Panc1 (cell line): ENCODE data around the gene BEST3.

ENCODE experiments used
- CTCF ChIP-seq: fragments of 450-650 bp; IDR thresholded peaks from 2 replicates; pipeline ENCODE4 v1.5.1; 2017; ENCODE audit warnings: mild to moderate bottlenecking
- POLR2AphosphoS5 ChIP-seq: IDR thresholded peaks from 2 replicates; pipeline ENCODE4 v1.6.1; 2012; ENCODE audit warnings: mild to moderate bottlenecking, low read depth, low read length, moderate library complexity
- REST ChIP-seq, 2 experiments: IDR thresholded peaks; 2 replicates each; pipeline ENCODE4 v1.6.1; 2011 to 2012; ENCODE audit warnings: low read depth in 2 of 2, control low read depth in 1 of 2, low read length in 1 of 2, mild to moderate bottlenecking in 1 of 2, moderate library complexity in 1 of 2; ENCODE audit not compliant: insufficient read depth in 1 of 2
- SIN3A ChIP-seq: IDR thresholded peaks from 2 replicates; pipeline ENCODE4 v1.6.1; 2012; ENCODE audit warnings: low read depth, mild to moderate bottlenecking, low read length, moderate library complexity, borderline replicate concordance; ENCODE audit not compliant: insufficient read depth
- TCF7L2 ChIP-seq: IDR thresholded peaks from 2 replicates; pipeline ENCODE4 v1.6.1; 2011; ENCODE audit warnings: mild to moderate bottlenecking, low read depth, low read length, inconsistent platforms

DNA sequence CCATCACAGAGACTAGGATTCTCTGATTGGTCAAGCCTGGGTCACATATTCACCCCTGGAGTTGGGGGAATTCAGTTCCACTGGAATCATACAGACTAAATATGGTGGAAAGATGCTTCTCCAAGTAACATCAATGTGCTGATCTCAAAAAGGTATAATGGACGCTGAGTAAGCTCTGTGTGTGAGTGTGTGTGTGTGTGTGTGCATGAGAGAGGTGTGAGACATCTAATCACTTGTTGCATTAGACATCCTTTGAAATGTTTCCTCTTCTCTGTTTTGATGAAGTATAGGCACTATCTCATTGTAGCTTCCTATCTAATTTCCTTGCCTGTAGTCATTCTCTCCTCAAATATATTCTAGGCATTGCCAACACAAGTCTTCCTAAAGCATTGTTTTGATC lies 34.5 kb upstream of the BEST3 start:
- TF ChIP-seq POLR2AphosphoS5 (no peak), CTCF (no peak), TCF7L2 (no peak), REST (IDR thresholded peaks at IDR 0.05; ENCODE audit: insufficient read depth in 1 of 2, low read depth in 2 of 2, low read length in 1 of 2) (no peak), SIN3A (no peak)
